ENCODE measurements around the gene SOWAHA. TPM values are rescaled to one million over a fixed set of nuclear protein-coding genes. Genes with fewer than 3 reads are reported as not detected.

SOWAHA gene
- total and polyA plus RNA-seq, 7 donors = 0.01 to 0.06 TPM; not detected in 5

DNA sequence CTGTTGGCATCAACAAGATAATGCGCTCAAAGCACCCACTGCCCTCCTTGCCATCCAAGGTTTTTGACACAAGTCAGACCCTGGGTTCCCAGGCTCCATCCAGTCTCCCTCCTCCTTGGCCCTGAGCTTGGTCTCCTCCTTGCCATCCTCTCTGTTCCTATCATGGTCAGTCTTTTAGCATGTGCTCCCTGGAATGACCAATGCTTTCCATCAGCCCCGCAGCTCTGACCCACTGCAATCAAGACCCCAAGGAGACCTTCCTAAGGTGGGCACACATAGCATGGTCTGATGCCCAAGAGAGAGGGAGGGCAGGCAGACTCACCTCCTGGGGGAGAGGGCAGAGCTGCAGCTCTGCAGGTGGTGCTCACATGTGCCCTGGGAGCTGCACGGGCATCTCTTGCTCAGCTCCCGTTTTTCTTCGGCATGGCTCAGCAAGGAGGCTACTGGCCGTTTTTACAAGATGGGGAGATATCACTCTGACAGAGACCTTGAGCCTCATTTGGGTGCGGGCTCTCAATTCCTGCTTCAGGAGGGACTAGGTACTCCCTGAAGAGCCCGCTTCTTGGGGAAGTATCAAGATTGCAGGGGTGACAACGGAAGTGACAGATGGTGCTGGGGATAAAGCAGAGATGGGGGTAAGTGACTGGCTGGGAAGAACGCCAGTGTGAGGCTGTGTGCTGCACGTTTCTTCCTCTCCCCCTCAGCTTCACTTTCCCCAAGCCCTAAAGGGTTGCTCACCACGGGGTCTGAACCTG is 39.3 kb upstream of the SOWAHA start:
- no peak for DNase-seq

DNA sequence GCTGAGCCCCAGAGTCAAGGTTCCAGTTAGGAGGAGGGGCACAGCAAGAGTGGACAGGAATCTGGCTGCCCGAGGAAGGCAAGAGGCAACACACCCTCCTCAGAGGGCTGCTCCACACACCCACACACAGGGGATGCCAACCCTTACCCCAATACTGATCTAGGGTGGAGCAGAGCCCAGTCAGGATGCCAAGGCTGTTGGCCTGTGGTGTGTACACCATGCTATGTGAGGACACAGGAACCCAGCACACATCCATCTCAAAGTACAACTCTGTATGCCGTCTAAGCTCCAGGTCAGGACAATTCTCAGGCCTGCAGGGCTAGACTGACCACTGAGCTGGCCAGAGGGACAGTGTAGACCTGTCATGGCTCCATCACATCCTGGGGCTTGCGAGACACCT is 38.7 kb upstream of the SOWAHA start:
- Histone ChIP-seq H3K4me3 (no peak overlapping the region), H3K27me3 (ENCODE audit: insufficient read depth in 3 of 3, low read length in 2 of 3) (no peaks in the 10 kb centered on the region), H3K27ac (no peak overlapping the region), H3K9me3 (no peaks in the 10 kb centered on the region), H3K36me3 (ENCODE audit: insufficient read depth in 1 of 2, low read depth in 1 of 2) (no peaks in the 10 kb centered on the region), H3K4me1 (peaks cover 6% of the 10 kb centered on the region)
- TF ChIP-seq, protein P1, sequence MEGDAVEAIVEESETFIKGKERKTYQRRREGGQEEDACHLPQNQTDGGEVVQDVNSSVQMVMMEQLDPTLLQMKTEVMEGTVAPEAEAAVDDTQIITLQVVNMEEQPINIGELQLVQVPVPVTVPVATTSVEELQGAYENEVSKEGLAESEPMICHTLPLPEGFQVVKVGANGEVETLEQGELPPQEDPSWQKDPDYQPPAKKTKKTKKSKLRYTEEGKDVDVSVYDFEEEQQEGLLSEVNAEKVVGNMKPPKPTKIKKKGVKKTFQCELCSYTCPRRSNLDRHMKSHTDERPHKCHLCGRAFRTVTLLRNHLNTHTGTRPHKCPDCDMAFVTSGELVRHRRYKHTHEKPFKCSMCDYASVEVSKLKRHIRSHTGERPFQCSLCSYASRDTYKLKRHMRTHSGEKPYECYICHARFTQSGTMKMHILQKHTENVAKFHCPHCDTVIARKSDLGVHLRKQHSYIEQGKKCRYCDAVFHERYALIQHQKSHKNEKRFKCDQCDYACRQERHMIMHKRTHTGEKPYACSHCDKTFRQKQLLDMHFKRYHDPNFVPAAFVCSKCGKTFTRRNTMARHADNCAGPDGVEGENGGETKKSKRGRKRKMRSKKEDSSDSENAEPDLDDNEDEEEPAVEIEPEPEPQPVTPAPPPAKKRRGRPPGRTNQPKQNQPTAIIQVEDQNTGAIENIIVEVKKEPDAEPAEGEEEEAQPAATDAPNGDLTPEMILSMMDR (IDR thresholded peaks at IDR 0.05) = no peak
- intact Hi-C loops (cut with DNase I) = no loop called here
- 41 to 64% (median 44%) methylated on average over 3 of the region's 3 CpGs for WGBS, 3 donors
- ATAC-seq = no peak
- no peak for DNase-seq

More for the DNA sequence above, 39.3 kb upstream of the SOWAHA start:
- H3K27ac ChIP-seq = no peak overlapping the region
- no peaks in the 10 kb centered on the region for H3K27me3 ChIP-seq (ENCODE audit: insufficient read depth in 3 of 3, low read length in 2 of 3)
- intact Hi-C loops (cut with DNase I) = no loop called here
- peaks cover 6% of the 10 kb centered on the region for H3K4me1 ChIP-seq
- ATAC-seq = no peak
- WGBS, 3 donors = 62 to 67% (median 65%) methylated on average over 12 of the region's 12 CpGs
- H3K4me3 ChIP-seq = no peak overlapping the region
- no peaks in the 10 kb centered on the region for H3K9me3 ChIP-seq
- no peaks in the 10 kb centered on the region for H3K36me3 ChIP-seq (ENCODE audit: insufficient read depth in 1 of 2, low read depth in 1 of 2)
- TF ChIP-seq, protein P1 (IDR thresholded peaks at IDR 0.05) = no peak

DNA sequence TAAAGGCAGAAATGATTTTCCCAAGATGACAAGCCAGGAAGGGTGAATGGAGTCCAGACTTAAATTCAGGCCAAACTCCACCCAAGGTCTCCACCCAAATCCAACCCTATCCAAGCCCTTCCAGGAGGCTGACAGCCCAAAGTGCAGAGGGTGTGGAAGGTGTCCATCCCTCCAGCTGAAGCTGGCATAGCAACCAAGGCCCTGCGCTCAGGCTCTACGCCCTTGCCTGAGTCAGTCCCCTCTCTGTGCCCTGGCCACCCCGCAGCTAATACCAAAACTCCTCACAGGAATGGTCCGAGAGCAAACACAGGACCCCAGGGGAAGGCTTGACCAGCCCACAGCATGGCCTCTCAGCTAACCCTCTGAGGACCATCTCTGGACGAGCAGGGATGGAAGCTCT is 38.2 kb upstream of the SOWAHA start:
- peak overlapping the region; percentile 94 for H3K4me3 ChIP-seq
- peaks cover 6% of the 10 kb centered on the region for H3K4me1 ChIP-seq
- 56 to 81% (median 63%) methylated on average over 5 of the region's 5 CpGs for WGBS, 3 donors
- intact Hi-C loops (cut with DNase I) = no loop called here
- DNase-seq (peak in 1 of 2 donors; percentile 33), ATAC-seq (no peak)
- H3K27me3 ChIP-seq (ENCODE audit: insufficient read depth in 3 of 3, low read length in 2 of 3) = no peaks in the 10 kb centered on the region
- TF ChIP-seq, protein P1 (IDR thresholded peaks at IDR 0.05) = no peak
- H3K36me3 ChIP-seq (ENCODE audit: insufficient read depth in 1 of 2, low read depth in 1 of 2) = no peaks in the 10 kb centered on the region
- H3K27ac ChIP-seq = no peak overlapping the region
- H3K9me3 ChIP-seq = no peaks in the 10 kb centered on the region

DNA sequence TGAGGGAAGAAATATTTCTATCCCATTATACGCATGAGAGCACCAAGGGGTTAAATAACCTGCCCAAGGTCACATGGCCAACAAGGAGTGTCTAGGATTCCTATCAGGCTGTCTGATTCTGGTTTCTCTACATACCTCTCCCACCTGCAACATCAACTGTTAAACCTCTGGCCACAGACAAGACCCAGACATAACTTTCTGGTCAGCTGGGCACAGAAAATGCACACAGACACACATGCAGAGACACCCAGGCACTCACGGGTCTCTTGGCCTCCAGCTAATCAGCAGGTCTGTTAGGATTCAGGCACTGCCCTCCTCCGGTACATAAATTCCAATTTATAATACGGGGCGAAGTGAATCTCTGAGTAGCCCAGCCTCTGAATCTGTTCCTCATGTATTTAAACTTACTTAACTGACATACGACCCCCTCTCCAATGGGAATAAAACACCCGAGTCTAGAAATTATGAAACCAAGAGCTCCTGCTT is 37.6 kb upstream of the SOWAHA start:
- ATAC-seq = no peak
- no peaks in the 10 kb centered on the region for H3K27me3 ChIP-seq (ENCODE audit: insufficient read depth in 3 of 3, low read length in 2 of 3)
- H3K36me3 ChIP-seq (ENCODE audit: insufficient read depth in 1 of 2, low read depth in 1 of 2) = no peaks in the 10 kb centered on the region
- peaks cover 6% of the 10 kb centered on the region for H3K4me1 ChIP-seq
- WGBS, 3 donors = 52 to 72% (median 55%) methylated on average over 7 of the region's 7 CpGs
- no peak for DNase-seq
- H3K9me3 ChIP-seq = no peaks in the 10 kb centered on the region
- H3K4me3 ChIP-seq = peak overlapping the region; percentile 94
- TF ChIP-seq, protein P1 (IDR thresholded peaks at IDR 0.05) = no peak
- H3K27ac ChIP-seq = no peak overlapping the region
- intact Hi-C loops (cut with DNase I) = no loop called here
